Activated CD4-positive, alpha-beta T cell treated with anti-CD3 and anti-CD28 coated beads, Interleukin-2, amount 50 U/mL, for 4 hours (primary cell): ENCODE measurements around the gene DNMT3L.
"Not testable (repeated sequence)": the region's sequence is repeated elsewhere in the genome, so short reads cannot be mapped to it uniquely, and the experiment has no call there.

ENCODE experiments used
- DNase-seq, 2 experiments: peaks; one replicate each; pipeline ENCODE4 v3.0.0-alpha.2; 2020

Gene DNMT3L

DNA sequence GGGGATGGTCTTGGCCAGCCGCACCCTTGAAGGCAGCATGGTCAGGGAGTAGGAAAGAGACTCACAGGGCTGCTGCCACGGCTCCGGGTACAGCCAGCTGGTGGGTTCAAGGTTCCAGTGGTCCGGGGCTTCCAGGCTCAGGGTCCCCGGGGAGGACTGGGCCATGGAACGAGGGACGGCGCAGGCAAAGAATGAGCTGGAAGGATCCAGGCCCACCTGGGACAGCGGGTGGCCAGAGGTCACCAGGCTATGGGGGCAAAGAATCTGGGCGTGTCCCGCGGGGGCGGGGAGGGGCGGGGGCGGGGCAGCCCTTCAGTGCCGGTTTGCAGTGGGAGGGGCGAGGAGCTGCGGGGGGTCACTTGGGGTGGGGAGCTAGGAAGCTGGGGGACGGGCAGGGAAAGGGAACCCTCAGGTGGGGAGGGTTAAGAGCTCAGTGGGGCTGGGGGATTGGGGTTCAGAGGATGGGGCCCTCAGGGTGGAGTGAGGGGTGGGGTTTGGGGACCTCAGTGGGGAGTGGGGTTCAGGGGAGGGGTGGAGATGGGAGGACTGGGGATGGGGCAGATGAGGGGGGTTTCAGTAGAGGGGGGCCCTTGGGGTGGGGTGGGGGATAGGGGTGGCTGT is at the start of gene DNMT3L:
Gene DNMT3L (minus strand): TSS at position 223 of the 621 bp plus-strand sequence. CDS start 638 bp downstream, outside the sequence.
- no peak for DNase-seq

DNA sequence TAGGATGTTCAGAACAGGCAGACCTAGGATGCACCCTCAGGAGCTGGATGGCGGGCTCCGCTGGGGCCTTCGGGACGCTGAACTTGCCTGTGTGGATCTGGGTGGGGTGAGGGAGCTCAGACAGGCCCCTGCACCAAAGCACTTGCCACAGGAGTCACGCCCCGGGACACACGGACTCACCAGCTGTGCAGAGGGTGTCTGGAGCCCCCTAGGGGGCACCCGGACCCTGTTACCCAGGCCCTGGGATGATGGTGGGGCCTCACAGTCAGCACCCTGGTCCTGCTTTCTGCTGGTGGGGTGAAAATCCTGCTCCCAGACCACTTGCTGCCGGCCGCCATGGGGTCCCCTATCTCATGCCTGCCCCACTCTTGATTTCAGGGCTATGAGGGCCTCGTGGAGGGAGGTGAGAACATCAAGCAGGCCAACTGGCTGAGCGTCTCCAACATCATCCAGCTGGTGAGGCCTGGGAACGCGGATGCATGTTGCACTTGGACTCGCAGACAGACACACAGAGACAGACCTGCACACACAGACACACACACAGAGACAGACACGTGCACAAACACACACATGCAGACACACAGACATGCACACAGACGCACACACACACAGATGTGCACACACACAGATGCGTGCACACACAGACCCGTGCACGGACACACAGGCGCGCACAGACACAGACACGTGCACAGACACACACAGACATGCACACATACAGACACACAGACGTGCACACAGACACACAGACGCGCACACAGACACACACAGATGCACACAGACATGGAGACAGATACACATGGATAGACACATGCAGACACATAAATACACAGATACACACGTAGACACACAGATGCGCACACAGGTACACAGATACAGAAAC is 49.2 kb upstream of the DNMT3L start:
- no peak for DNase-seq

DNA sequence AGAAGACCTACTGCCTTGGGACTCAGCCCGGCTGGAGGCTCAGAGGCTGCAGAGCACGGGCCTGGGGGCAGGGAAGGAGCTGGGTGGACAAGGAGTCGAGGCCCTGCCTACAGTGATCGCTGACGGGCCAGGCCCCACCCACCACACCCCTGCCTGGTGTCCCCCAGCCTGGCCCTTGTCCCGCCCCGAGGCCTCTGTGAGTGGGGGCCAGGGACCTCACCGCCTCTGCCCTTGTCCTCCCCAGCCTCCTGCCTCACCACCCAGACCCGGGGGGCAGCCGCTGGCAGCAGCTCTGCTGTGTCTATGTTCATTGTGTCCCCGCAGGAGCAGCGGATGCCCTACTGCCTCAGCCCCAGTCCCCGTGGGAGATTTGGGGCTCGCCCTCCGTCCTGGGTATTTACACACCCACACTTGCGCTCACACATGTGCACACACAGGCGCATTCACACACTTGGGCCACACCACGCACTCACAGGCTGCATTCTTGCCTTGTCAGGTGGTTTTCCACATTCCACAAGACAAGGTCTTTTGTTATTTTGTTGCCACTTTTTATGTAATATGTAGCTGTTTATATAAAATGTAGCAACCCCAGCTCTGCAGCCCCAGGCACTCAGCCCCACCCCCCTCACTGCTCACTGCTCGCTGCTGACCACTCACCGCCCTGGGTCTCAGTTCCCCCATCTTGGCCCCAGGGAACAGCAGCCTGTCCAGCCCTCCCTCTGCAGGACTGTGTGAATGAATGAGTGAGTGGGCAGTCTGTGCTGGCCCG is 45.4 kb upstream of the DNMT3L start:
- DNase-seq = no peak

DNA sequence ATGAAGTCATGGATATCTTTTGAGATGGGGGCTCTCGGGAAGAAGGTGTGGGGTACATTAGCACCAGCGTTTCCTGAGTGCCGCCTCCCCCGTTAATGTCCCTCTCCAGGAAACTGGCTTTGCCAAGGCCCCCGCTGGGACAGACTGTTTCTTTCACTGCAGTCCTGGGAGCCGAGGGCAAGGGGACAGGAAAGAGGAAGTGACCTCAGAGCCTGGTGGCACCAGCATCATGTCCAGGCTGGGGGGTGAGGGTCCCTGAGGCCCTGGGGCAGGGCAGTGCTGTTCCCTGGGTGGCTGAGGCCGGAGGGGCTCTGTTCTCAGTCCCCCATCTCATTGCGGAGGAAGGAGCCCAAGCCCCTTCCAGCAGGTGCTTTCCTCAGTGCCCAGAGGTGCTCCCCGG is 44.0 kb upstream of the DNMT3L start:
- no peak for DNase-seq

DNA sequence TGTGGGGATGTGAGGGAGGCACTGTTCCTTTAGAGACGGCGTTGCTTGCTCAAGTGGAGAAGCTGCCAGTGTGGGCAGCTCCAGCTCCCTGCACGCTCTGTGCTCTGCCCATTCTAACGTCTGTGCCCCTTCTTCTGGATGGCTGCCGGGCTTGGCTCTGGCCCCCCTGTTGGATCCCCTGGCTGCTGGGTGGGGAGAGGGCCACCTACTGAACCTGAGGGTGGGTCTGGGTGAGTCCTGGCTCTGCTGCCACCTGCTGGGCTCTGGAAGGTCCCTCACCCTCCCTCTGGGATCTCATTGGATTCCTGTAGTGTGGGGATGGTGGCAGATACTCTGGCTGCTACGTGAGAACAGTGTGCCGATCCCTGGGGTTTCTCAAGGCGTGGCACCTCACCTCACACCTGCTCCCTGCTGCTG is 43.2 kb upstream of the DNMT3L start:
- peak in 1 of 2 experiments; percentile 44 for DNase-seq

DNA sequence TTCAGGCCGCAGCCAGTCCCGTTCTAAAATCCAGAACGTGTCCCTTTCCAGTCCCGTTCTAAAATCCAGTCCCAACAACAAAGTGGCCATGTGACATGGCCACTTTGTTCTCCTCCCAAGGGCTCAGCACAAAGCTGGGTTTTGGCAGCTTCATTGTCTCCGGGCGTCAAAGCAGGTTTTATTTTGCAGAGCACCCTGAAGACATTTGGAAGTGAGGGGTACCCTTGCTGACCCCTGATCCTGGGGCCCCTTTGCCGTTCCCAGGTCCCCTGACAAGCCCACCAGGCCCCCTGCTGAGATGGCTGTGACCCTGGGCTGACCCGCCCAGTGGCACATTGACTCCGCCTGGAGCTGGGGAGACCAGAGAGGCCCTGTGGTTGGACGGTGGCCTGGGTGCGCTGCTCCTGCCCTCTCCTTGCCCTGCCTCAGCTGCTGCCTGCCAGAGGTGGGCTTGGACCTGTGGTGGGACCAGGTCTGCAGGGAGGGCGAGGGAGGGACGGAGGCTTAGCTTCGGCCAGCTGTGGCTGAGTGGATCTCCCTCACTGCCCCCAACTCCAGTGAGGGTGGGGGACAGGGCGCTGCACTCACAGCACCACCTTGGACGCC is 42.4 kb upstream of the DNMT3L start:
- DNase-seq = no peak

DNA sequence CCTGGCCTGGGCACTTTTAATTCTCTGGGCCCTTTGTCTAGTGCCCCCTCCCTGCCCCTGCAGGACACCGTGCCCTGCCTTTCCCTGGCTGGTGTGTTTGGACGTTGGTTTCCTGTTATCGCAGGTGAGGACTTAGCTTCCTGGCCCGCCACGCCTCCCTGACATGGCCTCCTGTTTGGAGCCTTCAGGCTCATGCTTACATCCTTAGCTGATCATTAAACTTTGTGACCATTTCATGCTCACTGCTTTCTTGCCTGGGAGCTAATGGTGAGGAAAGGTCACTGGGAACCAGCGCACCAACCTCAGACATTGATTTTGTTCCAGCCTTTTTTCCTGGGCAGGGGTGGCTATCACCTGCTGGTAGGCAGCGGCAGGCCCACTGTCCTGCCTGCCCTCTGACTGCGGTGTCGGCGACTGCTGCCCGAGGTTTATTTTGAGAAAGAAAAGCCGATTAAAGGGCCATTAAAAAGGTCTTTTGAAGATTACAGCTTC is 41.8 kb upstream of the DNMT3L start:
- no peak for DNase-seq

DNA sequence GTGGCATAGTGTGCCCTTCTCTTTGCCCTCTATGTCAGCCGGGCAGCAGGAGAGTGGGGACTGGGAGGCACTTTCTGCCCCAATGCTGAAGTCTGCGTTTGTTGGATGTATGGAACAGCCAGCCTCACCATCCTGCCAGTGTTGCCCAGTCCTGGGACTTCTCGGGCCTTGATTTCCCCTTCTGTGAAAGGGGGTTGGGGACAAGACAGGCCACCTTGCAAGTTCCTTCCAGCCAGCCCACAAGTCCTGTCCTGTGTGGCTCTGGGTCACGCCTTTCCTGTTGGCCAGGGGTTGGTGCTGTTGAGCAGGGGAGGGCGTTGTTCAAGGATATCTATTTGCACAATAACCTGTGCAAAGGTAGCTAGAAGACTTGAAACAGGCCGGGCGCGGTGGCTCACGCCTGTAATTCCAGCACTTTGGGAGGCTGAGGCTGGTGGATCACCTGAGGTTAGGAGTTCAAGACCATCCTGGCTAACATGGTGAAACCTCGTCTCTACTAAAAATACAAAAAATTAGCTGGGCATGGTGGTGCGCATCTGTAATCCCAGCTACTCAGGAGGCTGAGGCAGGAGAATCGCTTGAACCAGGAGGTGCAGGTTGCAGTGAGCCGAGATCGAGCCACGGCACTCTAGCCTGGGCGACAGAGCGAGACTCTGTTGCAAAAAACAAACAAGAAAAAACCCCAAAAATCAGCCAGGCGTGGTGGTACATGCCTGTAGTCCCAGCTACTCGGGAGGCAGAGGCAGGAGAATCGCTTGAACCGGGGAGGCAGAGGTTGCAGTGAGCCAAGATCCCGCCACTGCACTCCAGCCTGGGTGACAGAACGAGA is 41.1 kb upstream of the DNMT3L start:
- DNase-seq = not testable (repeated sequence)

DNA sequence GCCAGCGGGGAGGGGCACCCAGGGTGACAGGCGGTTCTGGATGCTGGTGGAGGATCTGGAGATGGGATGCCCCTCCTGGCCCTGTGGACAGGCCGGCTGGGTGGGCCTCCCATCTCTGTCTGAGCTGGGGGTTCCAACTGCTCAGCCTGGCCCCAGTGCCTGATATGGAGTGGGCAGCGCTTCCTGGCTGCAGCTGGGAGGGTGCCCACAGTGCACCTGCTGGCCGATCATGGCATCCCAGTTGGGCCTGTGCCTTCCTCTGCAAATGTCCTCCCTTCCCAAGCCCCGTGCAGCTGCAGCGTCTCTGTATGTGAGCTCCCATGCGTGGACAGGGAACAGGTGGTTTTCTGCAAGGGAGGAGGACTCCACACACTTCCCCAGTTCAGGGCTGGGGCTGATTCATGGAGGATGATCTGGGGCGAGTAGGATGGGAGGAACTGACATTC is 40.3 kb upstream of the DNMT3L start:
- no peak for DNase-seq

DNA sequence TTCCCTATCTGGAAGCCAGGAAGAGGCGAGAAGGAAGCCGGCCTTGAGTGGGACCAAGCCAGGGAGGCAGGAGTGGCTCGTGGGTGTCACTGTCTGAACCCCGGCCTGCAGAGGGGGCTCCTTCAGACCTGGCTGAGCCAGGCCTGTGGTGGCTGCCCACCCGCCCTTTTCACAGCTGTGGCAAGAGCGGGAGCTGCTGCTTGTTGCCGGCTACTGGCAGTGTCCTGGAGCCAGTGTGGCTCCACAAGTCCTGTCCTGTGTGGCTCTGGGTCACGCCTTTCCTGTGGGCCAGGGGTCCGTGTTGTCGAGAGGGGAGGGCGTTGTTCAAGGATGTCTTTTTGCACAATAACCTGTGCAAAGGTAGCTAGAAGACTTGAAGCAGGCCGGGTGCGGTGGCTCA is 39.4 kb upstream of the DNMT3L start:
- no peak for DNase-seq

DNA sequence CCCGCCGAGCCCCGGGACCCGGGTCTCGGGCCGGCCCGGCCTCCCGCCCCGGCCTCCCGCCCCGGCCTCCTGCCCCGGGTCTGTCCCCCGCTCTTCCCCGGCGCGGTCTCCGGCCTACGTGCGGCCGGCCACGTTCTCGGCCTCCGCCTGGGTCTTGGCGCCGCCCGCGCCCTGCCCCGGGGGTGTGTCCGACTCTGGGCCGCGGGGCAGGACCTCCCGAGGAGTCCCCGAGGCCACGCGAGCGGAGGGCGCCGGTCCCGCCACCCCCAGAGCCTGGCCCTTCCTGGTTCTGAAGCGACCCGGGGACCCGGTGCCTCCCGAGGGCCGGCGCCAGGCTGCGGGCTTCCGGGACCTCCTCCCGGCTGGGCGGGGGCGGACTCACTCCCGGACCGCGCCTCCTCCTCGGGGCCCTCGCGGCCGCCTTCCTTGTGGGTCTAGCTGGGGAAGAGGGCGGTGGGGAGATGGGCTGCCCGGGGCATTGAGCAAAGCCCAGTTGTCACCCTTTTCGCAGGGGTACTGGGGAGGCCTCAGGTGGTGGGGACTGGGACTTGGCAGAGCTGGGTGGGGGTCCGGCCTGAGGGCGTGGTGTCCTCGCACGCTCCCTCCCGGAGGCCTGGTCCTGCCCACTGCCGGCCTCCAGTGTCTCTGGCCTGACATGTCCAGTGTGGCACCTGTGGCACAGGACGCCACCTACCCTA is 38.7 kb upstream of the DNMT3L start:
- DNase-seq = peak; percentile 21 to 43

DNA sequence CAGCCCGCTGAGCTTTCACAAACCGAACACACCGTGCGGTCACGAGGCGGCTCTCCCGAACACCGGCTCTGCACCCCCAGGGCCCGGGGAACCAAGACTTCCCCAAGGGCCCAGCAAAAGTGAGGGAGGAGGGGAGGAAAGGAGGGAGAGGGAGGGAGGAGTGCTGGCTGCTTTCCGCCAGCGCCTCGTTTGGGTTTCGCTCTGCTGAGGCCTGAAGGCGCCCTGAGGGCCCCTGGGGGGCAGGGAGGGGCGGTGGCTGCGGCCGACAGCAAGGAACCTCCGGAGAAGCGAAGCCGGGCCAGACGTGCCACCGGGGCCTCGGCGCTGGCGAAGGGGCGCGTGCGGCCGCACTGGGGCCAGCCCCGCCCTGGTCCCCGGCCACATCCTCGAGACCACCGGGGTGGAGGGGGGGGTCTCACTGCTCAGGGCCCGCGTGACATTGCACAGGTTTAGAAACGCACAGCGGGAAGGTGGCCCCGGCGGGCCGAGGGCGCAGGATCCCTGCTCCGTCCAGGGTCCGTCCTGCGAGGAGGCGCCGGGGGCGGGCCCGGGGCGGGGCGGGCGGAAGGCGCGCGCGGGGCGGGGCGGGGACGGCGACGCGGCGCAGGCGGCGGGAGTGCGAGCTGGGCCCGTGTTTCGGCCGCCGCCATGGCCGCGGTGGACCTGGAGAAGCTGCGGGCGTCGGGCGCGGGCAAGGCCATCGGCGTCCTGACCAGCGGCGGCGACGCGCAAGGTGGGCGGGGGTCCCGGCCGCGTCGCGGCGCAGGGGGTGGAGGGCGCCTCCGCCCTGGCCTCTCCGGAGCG is 38.0 kb upstream of the DNMT3L start, which contains the start of gene PFKL:
Gene PFKL (plus strand): TSS at position 596 of the 804 bp plus-strand sequence. CDS start 53 bp downstream, at position 649.
- DNase-seq = peak; percentile 23 to 27

DNA sequence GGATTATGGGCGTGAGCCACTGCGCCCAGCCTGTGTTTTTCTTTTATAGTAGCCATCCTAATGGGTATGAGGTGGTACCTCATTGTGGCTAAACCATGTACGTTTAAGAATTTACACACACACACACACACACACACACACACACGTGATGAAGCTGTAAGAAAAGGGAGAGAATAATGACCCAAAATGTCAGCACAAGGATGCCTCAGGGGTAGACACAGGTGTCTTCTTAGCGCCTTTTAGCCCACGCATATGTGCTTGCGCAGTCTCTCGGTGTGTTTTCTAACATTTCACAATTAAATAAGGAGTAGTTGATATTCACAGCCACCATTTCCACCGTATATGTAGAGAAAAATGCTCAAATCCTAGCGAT is 37.4 kb upstream of the DNMT3L start:
- no peak for DNase-seq

DNA sequence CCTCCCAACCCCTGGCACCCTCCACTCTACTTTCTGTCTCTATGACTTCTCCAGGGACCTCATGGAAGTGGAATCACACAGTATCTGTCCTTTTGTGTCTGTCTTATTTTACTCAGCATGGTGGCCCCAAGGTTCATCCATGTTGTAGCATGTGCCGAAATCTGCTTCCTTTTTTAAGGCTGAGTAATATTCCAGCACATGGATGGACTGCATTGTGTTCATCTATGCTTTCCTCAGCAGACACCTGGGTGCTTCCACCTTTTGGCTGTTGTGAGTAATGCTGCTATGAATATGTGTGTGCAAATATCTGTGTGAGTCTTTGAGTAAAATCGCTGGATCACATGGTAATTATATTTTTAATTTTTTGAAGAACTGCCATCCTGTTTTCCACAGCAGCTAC is 36.6 kb upstream of the DNMT3L start:
- no peak for DNase-seq

DNA sequence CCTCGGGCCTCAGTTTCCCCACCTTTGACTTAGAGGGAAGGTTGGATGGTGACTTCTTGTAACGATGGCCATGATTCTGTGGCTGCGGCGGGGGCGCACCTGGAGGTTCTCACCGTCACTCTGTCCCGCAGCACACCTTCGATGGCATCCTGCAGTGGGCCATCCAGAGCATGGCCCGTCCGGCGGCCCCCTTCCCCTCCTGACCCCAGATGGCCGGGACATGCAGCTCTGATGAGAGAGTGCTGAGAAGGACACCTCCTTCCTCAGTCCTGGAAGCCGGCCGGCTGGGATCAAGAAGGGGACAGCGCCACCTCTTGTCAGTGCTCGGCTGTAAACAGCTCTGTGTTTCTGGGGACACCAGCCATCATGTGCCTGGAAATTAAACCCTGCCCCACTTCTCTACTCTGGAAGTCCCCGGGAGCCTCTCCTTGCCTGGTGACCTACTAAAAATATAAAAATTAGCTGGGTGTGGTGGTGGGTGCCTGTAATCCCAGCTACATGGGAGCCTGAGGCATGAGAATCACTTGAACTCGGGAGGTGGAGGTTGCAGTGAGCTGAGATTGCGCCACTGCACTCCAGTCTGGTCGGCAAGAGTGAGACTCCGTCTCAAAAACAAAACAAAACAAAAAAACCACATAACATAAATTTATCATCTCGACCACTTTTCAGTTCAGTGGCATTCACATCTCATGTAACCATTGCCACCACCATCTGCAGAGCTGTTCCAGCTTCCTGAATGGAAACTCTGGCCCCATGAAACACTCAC is 36.0 kb upstream of the DNMT3L start:
- DNase-seq = peak; percentile 69 to 71

DNA sequence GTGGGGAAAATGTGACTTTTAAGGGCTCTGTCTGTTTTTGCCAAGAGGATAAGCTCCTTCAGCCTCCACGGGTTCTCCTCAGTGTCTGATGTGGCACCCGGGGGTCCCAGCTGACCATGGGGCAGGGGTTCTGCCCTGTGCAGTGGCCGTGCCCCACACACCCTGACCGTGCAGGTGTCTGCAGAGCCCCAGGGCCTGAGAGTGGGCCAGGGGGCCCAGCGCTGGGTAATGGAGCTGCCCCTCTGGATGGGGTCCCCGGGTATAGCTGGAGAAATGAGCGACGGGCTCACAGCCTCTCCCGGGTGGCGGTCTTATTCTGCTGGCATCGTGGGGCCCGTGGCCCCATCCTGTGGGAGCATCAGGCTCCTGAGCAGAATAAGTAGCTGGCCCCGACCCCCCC is 35.2 kb upstream of the DNMT3L start:
- DNase-seq = no peak

DNA sequence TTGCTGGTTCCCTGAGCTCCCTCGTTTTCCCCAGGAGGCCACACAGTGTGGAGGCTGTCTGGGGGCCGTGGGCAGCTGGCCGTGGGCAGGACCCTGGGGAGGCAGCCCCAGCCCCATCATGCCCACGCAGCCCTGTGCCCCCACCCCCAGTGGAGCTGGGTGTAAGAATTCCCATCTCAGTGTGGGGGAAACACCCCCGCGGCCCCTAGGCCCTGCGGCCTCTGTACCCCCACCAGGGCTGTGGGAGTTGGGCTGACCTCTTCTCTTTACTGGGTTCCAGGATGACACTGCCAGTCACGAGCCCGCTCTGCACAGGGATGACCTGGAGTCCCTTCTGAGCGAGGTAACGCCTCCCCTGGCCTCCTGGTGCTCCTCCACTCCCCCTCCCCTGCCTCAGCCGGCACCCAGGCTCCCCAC is 34.4 kb upstream of the DNMT3L start:
- no peak for DNase-seq

DNA sequence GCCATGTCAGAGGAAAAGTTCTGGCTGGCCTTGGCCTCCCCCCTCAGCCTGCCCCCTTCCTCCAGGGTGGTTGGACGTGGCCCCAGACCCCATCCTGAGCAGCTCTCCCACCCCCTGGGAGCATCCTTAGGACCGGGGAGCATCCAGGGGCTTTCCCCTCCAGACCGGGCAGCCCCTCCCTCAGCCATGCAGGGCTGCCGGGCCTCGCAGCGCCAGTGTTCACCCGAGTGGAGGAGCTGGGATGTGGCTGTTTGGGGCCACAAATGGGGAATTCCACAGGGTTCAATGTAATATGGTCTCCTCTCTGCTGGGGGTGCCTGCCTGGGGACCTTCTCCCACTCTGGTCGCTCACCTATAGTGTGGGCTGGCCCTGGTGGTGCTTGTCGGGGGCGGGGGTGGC is 33.9 kb upstream of the DNMT3L start:
- no peak for DNase-seq

DNA sequence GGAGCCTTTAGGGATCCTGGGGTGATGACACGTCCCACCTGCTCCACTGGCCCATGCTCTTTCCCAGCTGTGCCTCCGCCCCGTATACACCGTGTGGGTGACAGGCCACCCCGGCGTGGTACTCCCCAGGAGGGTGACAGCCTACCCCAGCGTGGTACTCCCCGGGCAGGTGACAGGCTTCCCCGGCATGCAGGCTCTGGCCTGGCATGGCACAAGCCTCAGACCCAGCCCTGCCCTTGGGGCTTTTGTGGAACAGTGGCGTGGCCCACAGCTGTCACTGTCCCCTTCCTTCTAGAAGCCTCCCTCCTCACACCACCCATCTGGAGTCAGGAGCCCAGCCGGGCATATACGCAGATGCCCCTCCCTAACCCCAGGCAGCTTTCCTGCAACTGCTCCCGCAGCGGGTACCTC is 33.5 kb upstream of the DNMT3L start:
- no peak for DNase-seq
